ENCODE measurements around the gene CIB2. TPM values are rescaled to one million over a fixed set of nuclear protein-coding genes. Genes with fewer than 3 reads are reported as not detected.

The CIB2 gene
- total RNA-seq, 2 experiments from 2014 or later, result 0.82 to 1.7 TPM

GRCh38 chr15:78104566-78105475 lies 26.4 kb downstream of the CIB2 start:
- H3K4me1 ChIP-seq (ENCODE audit: insufficient read depth, low read length), result peaks cover 51% of the 10 kb centered on the region
- Mint-ChIP-seq H3K4me3 (no peak overlapping the region), H3K36me3 (ENCODE audit: low read depth) (no peaks in the 10 kb centered on the region), H3K27ac (peak overlapping the region; percentile 84), H3K4me1 (ENCODE audit: low read depth) (peaks cover 47% of the 10 kb centered on the region), H3K9me3 (no peaks in the 10 kb centered on the region), H3K27me3 (no peaks in the 10 kb centered on the region)
- H3K36me3 ChIP-seq (ENCODE audit: insufficient read depth, low read length), result no peaks in the 10 kb centered on the region
- H3K4me3 ChIP-seq (ENCODE audit: low read length), result no peak overlapping the region
- no peaks in the 10 kb centered on the region for H3K27me3 ChIP-seq (ENCODE audit: control insufficient read depth in 1 of 2, insufficient read depth in 2 of 2, low read length in 2 of 2)
- DNase-seq, result peak in 2 of 14 experiments; percentile 21 to 54
- peak overlapping the region in 1 of 2 donors; percentile 71 for H3K27ac ChIP-seq (ENCODE audit: low read depth in 1 of 2, low read length in 2 of 2)
- no peak for TF ChIP-seq CTCF (IDR thresholded peaks at IDR 0.05)
- CTCF ChIA-PET, result interaction anchor here (0.9 to 2.2 kb wide), 2 partner anchors 9 to 105 kb away, joined by 4 to 6 read pairs; no protein-coding TSS in a partner anchor
- POLR2A ChIA-PET, result interaction anchor here (0.6 to 1.1 kb wide), 4 partner anchors 24 to 138 kb away, joined by 3 to 4 read pairs (median 3); partner anchors contain the start of gene TBC1D2B
- intact Hi-C loops (cut with DNase I, micrococcal nuclease), result loop anchor here in 1 of 2 experiments (2.0 kb wide), 1 partner anchor 70 kb away; no protein-coding TSS in a partner anchor
- no peaks in the 10 kb centered on the region for H3K9me3 ChIP-seq (ENCODE audit: control insufficient read depth in 1 of 2, insufficient read depth in 1 of 2, low read length in 2 of 2)
- ATAC-seq (ENCODE audit: poor library complexity), result no peak

- Histone ChIP-seq H3K9me3 (ENCODE audit: control insufficient read depth in 1 of 2, insufficient read depth in 1 of 2, low read length in 2 of 2) (no peaks in the 10 kb centered on the region), H3K4me1 (ENCODE audit: insufficient read depth, low read length) (peaks cover 51% of the 10 kb centered on the region), H3K4me3 (ENCODE audit: low read length) (no peak overlapping the region), H3K27ac (ENCODE audit: low read depth in 1 of 2, low read length in 2 of 2) (peak overlapping the region in 1 of 2 donors; percentile 71), H3K36me3 (ENCODE audit: insufficient read depth, low read length) (no peaks in the 10 kb centered on the region), H3K27me3 (ENCODE audit: control insufficient read depth in 1 of 2, insufficient read depth in 2 of 2, low read length in 2 of 2) (no peaks in the 10 kb centered on the region)
- Mint-ChIP-seq H3K4me1 (ENCODE audit: low read depth) (peaks cover 47% of the 10 kb centered on the region), H3K4me3 (no peak overlapping the region), H3K27me3 (no peaks in the 10 kb centered on the region), H3K9me3 (no peaks in the 10 kb centered on the region), H3K36me3 (ENCODE audit: low read depth) (no peaks in the 10 kb centered on the region), H3K27ac (peak overlapping the region; percentile 84)
- ATAC-seq (ENCODE audit: poor library complexity) (no peak), DNase-seq (no peak)
- intact Hi-C loops (cut with DNase I, micrococcal nuclease), result loop anchor here in 1 of 2 experiments (2.0 kb wide), 1 partner anchor 69 kb away; no protein-coding TSS in a partner anchor
- no peak for TF ChIP-seq CTCF (IDR thresholded peaks at IDR 0.05)
- ChIA-PET POLR2A (interaction anchor here (0.6 to 1.1 kb wide), 5 partner anchors 23 to 138 kb away, joined by 3 to 4 read pairs (median 3); no protein-coding TSS in a partner anchor), CTCF (interaction anchor here (0.9 to 2.2 kb wide), 2 partner anchors 10 to 104 kb away, joined by 4 to 6 read pairs; no protein-coding TSS in a partner anchor)
These were observed 27.1 kb downstream of the CIB2 start for GRCh38 chr15:78104119-78104479.

- Mint-ChIP-seq H3K4me1 (ENCODE audit: low read depth) (peaks cover 47% of the 10 kb centered on the region), H3K36me3 (ENCODE audit: low read depth) (no peaks in the 10 kb centered on the region), H3K27ac (peak overlapping the region; percentile 84), H3K9me3 (no peaks in the 10 kb centered on the region), H3K4me3 (peak overlapping the region; percentile 38), H3K27me3 (no peaks in the 10 kb centered on the region)
- no peaks in the 10 kb centered on the region for H3K36me3 ChIP-seq (ENCODE audit: insufficient read depth, low read length)
- peaks cover 51% of the 10 kb centered on the region for H3K4me1 ChIP-seq (ENCODE audit: insufficient read depth, low read length)
- H3K27ac ChIP-seq (ENCODE audit: low read depth in 1 of 2, low read length in 2 of 2), result peak overlapping the region; percentile 35 to 71
- intact Hi-C loops (cut with DNase I, micrococcal nuclease), result loop anchor here in 1 of 2 experiments (2.0 kb wide), 1 partner anchor 69 kb away; no protein-coding TSS in a partner anchor
- DNase-seq (peak; percentile 17 to 87 (median 46)), ATAC-seq (ENCODE audit: poor library complexity) (peak; percentile 73)
- no peaks in the 10 kb centered on the region for H3K9me3 ChIP-seq (ENCODE audit: control insufficient read depth in 1 of 2, insufficient read depth in 1 of 2, low read length in 2 of 2)
- ChIA-PET CTCF (interaction anchor here (0.9 kb wide), 1 partner anchor 10 kb away, joined by 4 read pairs; no protein-coding TSS in a partner anchor), POLR2A (interaction anchor here (0.7 to 1.1 kb wide), 4 partner anchors 30 to 137 kb away, joined by 3 to 4 read pairs (median 3); no protein-coding TSS in a partner anchor)
- TF ChIP-seq CTCF (IDR thresholded peaks at IDR 0.05), result no peak
- H3K4me3 ChIP-seq (ENCODE audit: low read length), result no peak overlapping the region
- no peaks in the 10 kb centered on the region for H3K27me3 ChIP-seq (ENCODE audit: control insufficient read depth in 1 of 2, insufficient read depth in 2 of 2, low read length in 2 of 2)
These were observed 27.7 kb downstream of the CIB2 start for GRCh38 chr15:78103406-78104118.
